Right lobe of liver (tissue), 4 donors: ENCODE measurements around the gene SLC25A17.
A peak's percentile ranks its signal among the peaks of the same experiment; 100 is the strongest.

Experiments used
- CTCF ChIP-seq, 4 donors: fragments of 200-600 bp in 3 of 4; fragments of 450-650 bp in 1 of 4; IDR thresholded peaks; one replicate each; pipeline versions ENCODE4 v1.5.1 to v1.8.0; 2016 to 2022; ENCODE audit warnings: antibody characterized with exemption in 4 of 4, mild to moderate bottlenecking in 2 of 4
- POLR2A ChIP-seq: fragments of 450-650 bp; IDR thresholded peaks from one replicate; pipeline ENCODE4 v1.6.1; 2017; ENCODE audit warnings: antibody characterized with exemption, mild to moderate bottlenecking
- donor health status: DM: no; HTN: no; CAD: no.
- donor health status: DM: no; HTN: no; CAD: no.
- donor health status: DM: no; HTN: yes; CAD: no.

DNA sequence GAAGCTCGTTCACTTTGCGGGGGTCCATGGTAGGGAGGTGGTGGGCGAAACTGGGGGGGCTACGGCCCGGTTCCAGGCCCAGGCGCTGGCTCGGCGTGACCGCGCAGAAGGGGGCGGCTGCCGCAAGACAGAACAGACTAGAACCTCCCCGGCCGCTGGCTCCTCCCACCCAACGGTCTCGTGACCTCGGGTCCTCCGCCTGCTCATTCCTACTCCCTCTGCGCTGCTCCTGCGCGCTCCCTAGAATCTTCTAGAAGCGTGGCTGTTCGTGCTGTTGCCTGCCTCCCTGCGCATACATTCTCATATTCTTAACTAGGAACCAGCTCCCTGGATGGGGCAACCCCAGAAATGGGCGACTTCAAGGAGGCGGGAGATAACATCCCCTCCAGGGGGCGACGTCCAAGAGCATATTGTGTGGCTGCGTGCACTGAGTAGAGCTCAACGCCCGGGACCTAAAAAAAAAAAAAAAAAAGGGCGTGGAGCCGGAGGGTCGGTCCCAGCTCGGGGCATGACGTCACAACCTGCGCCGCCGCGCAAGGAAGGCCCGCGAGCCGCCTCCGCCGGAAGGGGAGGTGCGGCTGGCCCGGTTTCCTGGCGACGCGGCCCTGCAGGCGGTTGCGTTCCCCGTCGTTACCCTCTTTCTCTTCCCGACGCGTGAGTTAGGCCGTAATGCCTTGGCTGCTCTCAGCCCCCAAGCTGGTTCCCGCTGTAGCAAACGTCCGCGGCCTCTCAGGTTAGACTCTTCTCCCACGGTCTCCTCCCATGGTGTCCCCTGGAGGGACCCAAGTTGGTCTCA, 37.6 kb upstream of the SLC25A17 start, which contains the start of the genes ST13 and XPNPEP3:
- peak; percentile 58 for TF ChIP-seq POLR2A
- TF ChIP-seq CTCF (IDR thresholded peaks at IDR 0.05), result peak in 2 of 4 donors; percentile 9 to 10
